GM19324 (cell line): Measurements from ENCODE around the gene CDH2.

Experiments
- ATAC-seq: cut with Tn5 transposase; IDR thresholded peaks from one replicate; pipeline ENCODE4 v1.9.1; 2021; ENCODE audit warnings: mild to moderate bottlenecking, moderate library complexity; ENCODE audit not compliant: unreplicated experiment, low FRiP score

CDH2 gene

DNA sequence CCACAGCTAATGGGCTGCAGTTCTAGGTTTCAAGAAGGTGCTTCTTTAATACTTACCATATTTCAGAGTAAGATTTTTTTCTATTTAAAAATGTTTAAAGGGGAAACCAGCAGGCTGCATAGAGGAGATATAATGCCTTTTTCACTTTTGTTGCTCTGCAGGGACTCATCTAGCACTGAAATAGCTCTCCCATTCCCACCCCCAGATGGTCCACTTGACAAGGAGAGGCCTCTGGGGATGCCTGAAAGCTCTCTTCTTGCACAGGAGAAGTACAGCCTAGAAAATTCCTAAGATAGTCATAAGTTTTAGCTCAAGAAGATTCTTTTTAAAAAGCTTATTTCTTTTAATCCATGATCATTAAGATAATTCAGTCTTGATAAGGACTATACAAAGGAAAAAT lies 126.4 kb downstream of the CDH2 start:
- no peak for ATAC-seq

DNA sequence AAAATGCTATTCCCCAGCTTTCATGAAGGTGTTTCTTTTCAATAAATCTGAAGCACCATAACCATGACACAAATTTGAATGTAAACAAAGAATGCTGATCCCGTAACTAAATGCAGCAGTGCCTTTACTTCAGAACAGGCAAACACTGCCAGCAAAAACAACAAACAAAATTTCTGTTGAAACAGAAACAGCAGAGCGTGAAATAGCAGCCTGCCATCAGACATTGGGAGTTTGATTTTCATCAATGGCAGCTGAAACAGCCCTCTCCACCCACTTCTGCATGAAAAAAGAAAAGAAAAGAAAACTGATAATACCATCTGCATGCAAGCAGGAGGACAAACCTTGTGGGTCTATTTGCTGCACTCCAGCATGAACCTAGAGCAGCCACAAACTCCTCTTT lies 128.3 kb downstream of the CDH2 start:
- no peak for ATAC-seq

DNA sequence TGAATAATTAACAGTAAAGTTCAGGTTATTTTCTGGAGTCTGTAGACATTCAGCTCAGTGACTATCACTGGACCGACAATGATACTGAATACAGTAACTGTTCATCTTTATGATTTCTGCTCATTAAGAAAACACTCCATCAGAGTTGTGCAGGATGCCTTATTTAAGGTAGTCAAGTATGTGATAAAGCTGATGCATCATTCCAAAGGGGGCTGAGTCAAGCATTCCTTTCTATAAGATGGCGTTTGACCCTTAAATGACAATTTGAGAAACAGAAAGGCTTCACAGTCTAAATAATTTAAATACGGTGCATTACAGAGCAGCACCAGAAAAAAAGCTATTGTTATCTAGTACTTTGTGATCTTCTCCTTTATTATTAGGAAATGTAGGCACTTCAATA lies 131.1 kb downstream of the CDH2 start:
- ATAC-seq: no peak

DNA sequence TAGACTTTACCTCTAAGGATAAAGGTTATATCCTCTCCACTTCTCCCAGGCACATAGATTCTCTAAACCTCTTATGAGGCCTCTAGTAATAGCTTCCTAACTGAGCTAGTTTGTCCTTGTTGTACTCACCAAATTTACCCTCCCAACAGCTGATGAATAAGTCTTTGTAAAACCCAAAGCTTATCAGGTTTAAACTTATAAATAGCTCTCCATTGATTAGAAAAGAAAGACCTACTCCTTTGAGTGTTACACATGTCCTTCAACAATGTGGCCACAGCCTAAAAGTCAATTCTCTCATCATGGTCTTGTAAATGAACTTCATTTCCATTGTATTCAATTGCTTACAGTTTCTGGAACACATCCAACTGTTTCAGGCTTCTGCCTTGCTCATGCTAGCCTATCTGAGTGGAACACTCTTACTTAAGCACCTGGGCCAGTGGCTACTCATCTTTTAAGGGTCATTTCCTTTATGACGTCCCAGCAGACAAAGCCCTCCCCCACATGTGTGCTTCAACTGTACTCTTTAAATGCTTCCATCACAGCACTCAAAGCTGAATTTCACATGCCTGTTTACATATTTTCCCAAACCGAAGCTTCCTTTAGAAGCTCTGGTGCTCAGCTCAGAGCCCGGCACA lies 131.6 kb downstream of the CDH2 start:
- ATAC-seq: no peak

DNA sequence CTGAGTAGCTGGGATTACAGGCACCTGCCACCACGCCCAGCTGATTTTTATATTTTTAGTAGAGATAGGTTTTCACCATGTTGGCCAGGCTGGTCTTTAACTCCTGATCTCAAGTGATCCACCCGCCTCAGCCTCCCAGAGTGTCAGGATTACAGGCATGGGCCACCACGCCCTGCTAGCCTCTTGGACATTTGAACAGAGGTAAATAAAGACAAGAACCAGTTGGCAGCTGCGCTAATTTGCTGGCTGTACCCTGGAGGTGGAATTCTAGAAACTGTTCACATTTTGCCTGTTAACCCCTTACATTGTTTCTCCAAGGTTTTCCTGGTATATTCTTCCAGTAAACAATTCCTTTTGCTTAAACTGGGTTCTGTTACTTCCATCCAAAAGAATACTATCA lies 132.9 kb downstream of the CDH2 start:
- no peak for ATAC-seq

DNA sequence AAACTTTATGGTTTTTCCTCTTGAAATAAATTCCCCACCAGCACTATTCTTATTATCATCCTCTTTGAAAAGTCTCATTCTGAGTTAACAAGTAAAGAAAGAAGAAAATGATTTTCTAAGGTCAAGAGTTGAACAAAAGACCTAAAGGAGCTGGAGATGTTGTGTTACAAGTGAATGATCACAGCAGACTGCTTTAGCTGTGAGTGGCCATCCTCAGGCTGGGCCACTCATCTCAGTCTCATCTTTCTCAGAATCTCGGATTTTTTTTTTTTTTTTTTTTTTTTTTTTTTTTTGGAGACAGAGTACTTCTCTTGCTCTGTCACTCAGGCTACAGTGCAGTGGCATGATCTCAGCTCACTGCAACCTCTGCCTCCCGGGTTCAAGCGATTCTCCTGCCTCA lies 133.3 kb downstream of the CDH2 start:
- no peak for ATAC-seq

DNA sequence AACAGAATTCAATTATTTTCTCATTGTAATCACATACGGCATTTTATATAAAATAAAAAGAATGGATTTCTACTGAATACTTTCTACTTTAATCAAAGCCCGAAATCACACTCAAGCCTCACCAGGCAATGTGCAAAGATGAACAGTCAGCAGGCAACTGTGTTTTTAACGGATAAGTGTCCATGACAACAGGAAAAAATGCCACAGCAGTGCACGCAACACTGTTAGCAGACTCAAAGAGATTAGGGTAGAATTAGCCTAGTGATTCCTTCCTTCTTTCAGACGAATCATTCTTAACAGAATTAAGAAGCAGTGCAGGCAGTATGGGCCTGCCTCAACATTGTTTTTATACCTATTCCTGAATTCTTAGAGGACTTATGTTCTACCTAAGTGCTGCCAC lies 135.6 kb downstream of the CDH2 start:
- ATAC-seq: no peak

DNA sequence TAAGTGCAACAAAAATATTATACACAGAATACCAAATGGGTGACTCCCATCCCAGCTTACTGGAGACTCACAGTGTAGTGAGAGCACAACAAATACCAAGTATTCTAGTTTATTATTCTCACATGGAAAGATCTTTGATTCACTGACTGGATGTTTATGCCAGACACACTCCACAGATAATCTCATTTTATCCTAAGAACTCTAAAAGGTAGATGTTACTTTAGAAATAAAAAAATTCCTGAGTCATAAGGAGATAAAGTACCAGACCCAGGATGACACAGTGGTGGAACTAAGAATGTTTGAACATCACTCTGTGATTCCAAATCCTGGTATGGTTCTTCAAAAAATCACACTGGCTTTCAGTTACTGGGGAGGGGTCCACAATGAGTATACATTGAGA lies 136.2 kb downstream of the CDH2 start:
- ATAC-seq: no peak

DNA sequence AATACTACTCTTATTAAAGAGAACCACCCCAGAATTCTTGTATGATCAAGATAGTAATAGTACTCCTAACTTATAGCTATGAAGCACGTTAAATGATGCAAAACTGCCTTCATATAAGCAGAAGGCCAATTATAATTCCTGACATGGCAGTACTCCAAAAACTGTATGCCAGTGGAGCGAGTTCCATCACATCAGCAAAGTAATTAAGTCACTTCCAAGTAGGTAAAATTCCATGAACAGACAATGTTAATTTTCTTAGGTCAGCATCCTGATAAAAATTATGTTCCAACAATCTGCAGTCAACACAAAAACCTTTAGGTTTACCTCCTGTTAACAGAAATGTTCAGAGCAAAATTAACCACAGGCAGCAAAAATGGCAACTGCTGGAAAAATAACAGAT lies 136.7 kb downstream of the CDH2 start:
- no peak for ATAC-seq

DNA sequence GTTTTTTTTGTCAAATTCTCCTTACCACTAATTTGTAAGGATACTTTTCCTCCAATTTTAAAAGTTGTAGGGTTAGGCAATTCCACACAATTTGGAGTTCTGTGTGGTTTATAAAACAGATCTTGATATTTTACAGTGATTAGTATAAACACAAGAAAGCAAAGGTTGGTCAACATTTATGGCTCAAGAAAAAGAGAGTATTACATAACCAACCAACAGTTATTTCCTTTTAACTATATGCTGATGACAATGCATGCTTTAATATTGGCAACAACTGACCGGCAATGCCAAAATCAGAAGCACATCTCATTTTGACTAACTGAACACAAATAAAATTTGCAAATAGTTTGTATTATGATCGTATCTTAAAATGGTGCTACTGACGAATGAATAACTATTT lies 137.2 kb downstream of the CDH2 start:
- no peak for ATAC-seq

DNA sequence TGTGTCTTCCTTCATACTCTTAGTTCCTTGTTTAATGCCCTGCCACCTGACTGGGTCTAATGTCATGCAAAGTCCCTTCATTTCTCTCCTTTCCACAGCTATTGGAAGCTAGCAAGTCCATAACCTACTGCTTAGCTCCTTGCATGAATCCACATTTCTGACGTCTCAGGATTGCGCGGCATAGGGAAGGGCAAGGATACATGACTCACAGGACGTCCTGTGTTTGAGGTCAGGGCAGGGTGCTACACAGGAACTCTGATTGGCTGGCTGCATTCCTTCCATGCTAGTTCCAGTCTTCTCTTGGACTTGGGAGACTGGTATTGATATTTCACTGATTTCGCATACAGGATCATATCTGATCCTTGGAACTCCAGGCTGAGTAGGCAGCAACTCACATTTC lies 137.9 kb downstream of the CDH2 start:
- ATAC-seq: no peak

DNA sequence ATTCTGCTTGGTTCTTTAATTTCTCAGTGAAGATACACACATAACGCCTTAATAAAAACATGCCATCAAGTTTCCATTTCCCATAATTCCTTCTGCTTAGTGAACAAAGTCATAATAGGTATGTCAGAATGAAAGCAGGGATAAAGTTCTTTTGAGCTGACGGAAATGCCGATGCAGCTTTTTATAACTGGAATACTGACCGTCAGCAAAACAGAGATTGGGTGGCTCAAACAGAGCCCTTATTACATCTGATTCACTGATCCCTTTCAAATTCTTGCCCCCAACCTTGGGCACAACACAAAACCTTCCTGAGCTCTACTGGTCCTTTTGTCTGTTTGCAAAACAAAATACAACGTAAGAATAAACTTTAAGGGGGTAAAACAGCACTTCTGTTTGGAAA lies 140.4 kb downstream of the CDH2 start:
- ATAC-seq: no peak

DNA sequence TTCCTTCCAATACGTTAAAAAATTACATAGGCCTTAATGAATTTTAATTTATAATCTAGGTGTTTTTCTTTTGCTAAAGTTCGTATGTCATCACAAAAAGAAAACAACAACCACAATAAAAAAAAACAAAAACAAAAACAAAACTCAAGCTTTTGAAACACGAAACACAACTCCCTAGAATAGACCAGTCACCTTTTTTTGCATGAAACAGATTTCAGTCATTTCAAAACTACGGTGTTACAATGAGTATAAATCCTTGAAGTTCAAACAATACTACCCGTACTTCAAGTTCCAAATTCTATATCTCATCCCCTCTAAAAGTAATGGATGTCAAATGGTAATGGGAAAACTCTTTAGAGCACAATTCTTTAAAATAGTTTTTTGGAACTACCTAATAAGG lies 142.4 kb downstream of the CDH2 start:
- ATAC-seq: no peak

DNA sequence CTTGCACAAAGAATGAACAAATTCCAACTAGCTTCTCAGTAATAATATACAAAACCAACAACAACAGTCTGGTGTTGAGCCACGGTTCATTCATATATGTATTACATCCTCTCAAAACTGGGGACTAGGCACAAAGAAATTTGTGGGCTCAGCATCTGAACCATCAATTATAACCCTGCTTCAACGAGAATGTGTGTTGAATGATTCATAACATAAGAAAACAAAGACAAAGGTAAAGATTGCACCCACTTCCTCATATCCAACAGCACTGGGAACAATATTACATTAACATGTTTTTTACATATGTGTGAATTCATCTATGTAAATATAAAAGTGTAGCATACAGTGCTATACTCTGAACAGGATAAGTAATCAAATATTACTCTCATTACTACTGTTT lies 144.8 kb downstream of the CDH2 start:
- ATAC-seq: no peak

DNA sequence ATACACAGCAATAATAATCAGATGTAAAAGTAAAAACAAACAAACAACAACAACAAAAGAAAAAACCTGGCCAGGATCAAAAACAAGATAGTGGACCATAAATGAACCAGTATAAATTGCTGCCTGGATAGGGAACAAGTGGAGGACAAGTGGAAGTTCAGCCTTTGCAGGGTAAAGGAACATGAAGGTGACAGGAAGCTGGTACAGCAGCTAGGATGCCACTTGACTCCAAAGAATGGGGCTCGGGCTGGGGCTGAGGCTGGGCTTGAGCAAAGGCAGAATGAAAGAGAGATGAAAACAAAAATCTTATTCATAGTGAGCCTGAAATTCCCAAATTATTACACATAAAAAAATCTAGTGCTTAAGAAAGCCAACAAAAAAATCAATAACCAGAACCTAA lies 146.5 kb downstream of the CDH2 start:
- no peak for ATAC-seq

DNA sequence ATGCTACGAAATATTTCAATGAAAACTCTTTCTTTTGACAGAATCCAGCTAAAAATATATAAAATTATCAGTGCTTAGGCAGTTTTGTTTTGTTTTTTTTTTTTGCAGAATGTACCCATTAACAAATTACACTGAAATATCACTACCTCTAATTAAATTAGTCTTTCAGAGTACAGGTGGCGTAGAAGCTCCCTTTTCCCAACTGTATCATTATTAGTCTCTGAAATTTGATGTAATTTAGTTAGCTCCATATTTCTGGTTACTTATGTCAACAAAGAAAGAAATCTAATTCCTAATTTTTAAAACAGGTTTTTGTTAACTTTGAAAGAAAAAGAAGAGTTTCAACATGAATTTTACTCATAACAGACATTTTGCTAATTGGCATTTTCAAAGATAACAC lies 149.2 kb downstream of the CDH2 start:
- ATAC-seq: no peak

DNA sequence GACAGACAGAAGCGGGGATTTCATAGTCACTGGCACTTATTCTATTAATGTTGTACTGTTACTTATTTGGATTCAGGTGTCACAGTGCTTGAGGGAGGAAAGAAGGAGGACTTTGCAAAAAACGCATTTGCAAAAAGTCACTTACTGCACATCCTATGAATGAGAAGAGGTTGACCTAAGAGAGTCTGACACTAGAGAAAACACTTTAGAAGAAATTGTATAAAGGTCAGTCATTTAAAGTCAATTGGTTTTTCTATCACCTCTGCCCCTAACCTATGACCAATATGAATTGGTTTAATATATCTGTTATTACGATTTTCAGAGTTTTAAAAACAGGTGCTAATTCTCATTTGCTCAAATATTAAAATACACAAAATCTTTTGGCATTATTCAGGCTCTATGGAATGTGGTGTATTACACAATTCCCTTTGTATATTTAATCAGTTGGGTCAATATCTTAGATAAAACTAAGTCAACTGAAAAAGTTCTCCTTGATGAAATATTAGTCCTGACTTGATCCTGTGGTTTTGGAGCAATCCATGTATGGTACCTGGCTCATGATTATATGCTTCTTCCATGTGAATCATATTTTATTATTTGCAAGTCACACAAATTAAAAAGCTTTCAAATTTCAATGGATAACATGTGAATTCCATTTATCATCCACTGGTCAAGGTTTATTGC lies 157.4 kb downstream of the CDH2 start:
- ATAC-seq: no peak

DNA sequence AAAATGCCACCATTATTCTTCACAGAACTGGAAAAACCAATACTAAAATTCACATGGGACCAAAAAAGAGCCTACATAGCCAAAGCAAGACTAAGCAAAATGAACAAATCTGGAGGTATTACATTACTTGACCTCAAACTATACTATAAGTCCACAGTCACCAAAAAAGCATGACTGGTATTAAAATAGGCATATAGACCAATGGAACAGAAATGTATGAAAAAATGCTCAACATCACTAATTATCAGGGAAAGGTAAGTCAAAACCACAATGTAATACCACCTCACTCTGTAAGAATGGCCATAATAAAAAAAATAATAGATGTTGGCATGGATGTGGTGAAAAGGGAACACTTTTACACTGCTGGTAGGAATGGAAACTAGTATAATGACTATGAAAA lies 158.6 kb downstream of the CDH2 start:
- no peak for ATAC-seq

DNA sequence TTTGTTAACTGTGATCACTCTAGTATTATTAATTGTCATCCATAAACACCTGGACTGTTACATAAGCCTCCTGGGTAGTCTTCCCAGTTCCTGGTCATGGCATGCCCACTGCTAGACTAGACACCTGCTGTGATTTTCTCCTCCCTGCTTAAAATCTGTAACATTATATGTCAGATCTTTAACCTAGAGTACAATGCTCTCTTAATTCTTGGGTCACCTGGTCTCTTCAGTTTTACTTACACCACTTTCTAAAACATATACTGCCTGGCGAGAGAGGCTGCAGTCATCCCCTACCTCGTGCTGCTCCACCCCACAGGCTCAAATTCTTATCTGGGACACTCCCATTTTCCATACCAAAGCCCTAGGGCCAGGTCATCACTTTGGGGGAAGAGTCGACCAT lies 161.3 kb downstream of the CDH2 start:
- no peak for ATAC-seq

DNA sequence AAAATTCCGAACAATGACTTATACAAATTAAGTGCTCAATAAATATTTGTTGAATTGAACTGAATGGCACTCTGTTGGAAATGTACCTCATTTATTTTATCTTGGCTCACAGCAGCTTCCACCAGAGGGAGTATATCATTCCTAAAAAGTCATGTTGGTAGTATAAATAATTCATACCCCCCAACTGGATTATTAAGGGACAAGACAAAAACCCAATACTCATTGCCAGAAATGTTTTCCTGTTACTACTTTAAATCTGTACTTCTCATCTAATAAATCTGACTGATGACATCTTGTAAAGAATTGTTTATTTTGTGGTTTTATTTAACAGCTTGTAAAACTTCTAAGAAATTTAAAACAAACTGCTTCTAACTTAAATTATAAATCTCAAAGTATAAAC lies 163.9 kb downstream of the CDH2 start:
- no peak for ATAC-seq

DNA sequence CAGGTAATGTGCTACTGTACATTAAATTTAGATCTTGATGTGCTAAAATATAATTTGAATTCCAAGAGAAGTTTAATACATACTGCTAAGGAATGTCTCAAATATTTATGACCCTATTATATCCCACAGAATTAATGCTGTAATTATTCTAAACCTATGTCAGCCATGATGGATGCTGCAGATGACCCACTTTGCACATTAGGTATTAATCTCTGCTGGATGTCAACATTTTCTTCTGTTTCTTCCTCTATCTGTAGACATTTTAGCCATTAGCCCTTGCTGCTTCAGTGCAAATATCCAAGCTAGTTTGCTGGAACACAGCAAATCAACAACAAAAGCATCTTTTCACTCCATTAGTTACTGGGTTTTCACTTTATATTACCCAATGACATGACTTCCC lies 164.6 kb downstream of the CDH2 start:
- no peak for ATAC-seq

DNA sequence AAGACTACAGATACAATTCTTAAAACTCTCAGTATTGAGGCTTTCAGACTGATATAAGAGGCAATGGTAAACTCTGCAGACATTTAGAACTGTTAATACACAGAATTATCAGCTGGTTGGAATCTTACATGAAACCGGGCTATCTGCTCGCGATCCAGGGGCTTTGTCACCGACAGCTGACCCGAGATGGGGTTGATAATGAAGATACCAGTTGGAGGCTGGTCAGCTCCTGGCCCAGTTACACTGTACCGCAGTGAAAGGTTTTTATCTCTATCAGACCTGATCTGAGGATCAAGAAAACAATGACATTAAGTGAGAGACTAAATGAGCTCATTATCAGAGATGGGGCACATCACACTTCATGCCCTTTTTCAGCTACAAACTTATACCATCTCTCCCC lies 167.3 kb downstream of the CDH2 start:
- ATAC-seq: no peak

DNA sequence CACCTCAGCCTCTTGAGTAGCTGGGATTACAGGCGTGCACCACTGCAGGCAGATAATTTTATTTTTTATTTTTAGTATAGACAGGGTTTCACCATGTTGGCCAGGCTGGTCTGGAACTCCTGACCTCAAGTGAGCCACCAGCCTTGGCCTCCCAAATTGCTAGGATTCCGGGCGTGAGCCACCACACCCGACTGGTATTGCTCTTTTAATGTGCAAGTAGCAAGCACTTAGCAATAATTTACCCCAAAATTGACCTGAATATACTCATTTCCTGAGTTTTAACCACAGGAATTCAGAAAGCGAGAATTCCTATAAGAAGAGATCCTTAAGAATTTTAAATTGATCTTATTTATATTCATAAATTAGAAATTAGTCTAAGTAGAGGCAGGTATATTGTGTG lies 169.1 kb downstream of the CDH2 start:
- ATAC-seq: no peak
